ENCODE results near the gene EVI2A.

DNA sequence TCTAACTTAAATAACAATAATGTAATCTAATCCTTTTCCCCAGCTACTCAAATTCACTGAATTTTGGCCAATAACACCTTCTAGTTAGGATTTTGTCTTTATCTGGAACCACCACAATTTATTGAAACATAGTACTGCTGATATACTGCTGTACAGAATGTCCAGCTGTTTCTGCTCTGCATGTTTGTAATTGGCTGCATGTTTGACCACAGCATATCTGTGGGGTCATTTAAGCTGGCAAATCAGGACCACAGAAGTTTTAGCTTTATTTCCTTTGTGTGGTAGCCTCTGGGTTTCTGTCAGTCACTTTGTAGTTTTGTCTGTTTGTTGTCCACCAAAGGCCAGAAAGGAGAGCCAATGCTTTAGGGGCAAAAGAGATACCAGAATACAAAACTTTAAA, 47.8 kb upstream of the EVI2A start:
- TF ChIP-seq, protein P1, sequence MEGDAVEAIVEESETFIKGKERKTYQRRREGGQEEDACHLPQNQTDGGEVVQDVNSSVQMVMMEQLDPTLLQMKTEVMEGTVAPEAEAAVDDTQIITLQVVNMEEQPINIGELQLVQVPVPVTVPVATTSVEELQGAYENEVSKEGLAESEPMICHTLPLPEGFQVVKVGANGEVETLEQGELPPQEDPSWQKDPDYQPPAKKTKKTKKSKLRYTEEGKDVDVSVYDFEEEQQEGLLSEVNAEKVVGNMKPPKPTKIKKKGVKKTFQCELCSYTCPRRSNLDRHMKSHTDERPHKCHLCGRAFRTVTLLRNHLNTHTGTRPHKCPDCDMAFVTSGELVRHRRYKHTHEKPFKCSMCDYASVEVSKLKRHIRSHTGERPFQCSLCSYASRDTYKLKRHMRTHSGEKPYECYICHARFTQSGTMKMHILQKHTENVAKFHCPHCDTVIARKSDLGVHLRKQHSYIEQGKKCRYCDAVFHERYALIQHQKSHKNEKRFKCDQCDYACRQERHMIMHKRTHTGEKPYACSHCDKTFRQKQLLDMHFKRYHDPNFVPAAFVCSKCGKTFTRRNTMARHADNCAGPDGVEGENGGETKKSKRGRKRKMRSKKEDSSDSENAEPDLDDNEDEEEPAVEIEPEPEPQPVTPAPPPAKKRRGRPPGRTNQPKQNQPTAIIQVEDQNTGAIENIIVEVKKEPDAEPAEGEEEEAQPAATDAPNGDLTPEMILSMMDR (IDR thresholded peaks at IDR 0.05): no peak
- no peak for TF ChIP-seq POLR2A (IDR thresholded peaks at IDR 0.05)

Measured in testis (tissue), 2 donors.